GM23338 (cell line): Measurements from ENCODE around the gene FANCF. TPM values are rescaled to one million over a fixed set of nuclear protein-coding genes. Genes with fewer than 3 reads are reported as not detected.
A peak's percentile ranks its signal among the peaks of the same experiment; 100 is the strongest.

Source experiments
- ATAC-seq: fragments of 200-7000 bp; cut with Tn5 transposase; 3 replicates; pipeline ENCODE4 v1.9.1; 2020
- DNase-seq: peaks from one replicate; pipeline ENCODE4 v3.0.0-alpha.2; 2015; ENCODE audit warnings: low spot score
- H2AFZ ChIP-seq: fragments of 200-600 bp; sonication (generic); 2 replicates; pipeline ENCODE4 v1.8.0; 2016; ENCODE audit warnings: antibody characterized with exemption, mild to moderate bottlenecking, moderate library complexity
- H3F3A ChIP-seq: fragments of 200-600 bp; sonication (generic); replicated peaks from 2 replicates; pipeline ENCODE4 v1.8.0; 2017; ENCODE audit warnings: antibody characterized with exemption, mixed run types, low read depth
- H3K27ac ChIP-seq: fragments of 200-600 bp; sonication (generic); 2 replicates; pipeline ENCODE4 v1.6.1; 2016; ENCODE audit warnings: low read depth
- H3K27me3 ChIP-seq: fragments of 200-600 bp; sonication (generic); 2 replicates; pipeline ENCODE4 v1.8.0; 2016; ENCODE audit warnings: mild to moderate bottlenecking, mixed run types, moderate library complexity; ENCODE audit not compliant: insufficient read depth
- H3K36me3 ChIP-seq: fragments of 200-600 bp; sonication (generic); 2 replicates; pipeline ENCODE4 v1.8.0; 2016; ENCODE audit warnings: mild to moderate bottlenecking; ENCODE audit not compliant: insufficient read depth
- H3K4me1 ChIP-seq: fragments of 200-600 bp; sonication (generic); 2 replicates; pipeline ENCODE4 v1.8.0; 2016; ENCODE audit warnings: mild to moderate bottlenecking, moderate library complexity; ENCODE audit not compliant: insufficient read depth
- H3K4me2 ChIP-seq: fragments of 200-600 bp; sonication (generic); 2 replicates; pipeline ENCODE4 v1.7.1; 2017; ENCODE audit warnings: mixed run types
- H3K4me3 ChIP-seq: fragments of 200-600 bp; sonication (generic); 2 replicates; pipeline ENCODE4 v1.6.1; 2016; ENCODE audit warnings: mixed run types
- H3K79me2 ChIP-seq: fragments of 200-600 bp; sonication (generic); replicated peaks from 2 replicates; pipeline ENCODE4 v1.8.0; 2017; ENCODE audit warnings: mild to moderate bottlenecking; ENCODE audit not compliant: insufficient read depth
- H3K9me2 ChIP-seq: fragments of 200-600 bp; sonication (generic); 2 replicates; pipeline ENCODE4 v1.8.0; 2017; ENCODE audit not compliant: insufficient read depth
- H4K20me1 ChIP-seq: fragments of 200-600 bp; sonication (generic); replicated peaks from 2 replicates; pipeline ENCODE4 v1.8.0; 2017; ENCODE audit warnings: mild to moderate bottlenecking; ENCODE audit not compliant: insufficient read depth
- H3K27ac Mint-ChIP-seq: 2 replicates; pipeline ENCODE4 v1.8.0; 2020; ENCODE audit warnings: inconsistent platforms, mild to moderate bottlenecking, moderate library complexity, mixed read lengths
- H3K27me3 Mint-ChIP-seq: 3 replicates; pipeline ENCODE4 v1.8.0; 2022; ENCODE audit warnings: low read depth, mild to moderate bottlenecking, moderate library complexity, mixed read lengths, inconsistent platforms; ENCODE audit not compliant: insufficient read depth, poor library complexity
- H3K36me3 Mint-ChIP-seq: 3 replicates; pipeline ENCODE4 v1.8.0; 2021; ENCODE audit warnings: low read depth, mild to moderate bottlenecking, inconsistent platforms, moderate library complexity, mixed read lengths
- H3K4me1 Mint-ChIP-seq: 3 replicates; pipeline ENCODE4 v1.8.0; 2020; ENCODE audit warnings: mild to moderate bottlenecking, inconsistent platforms, mixed read lengths
- H3K4me3 Mint-ChIP-seq: 3 replicates; pipeline ENCODE4 v1.8.0; 2021; ENCODE audit warnings: moderate library complexity, mild to moderate bottlenecking, inconsistent platforms, mixed read lengths
- H3K9me3 Mint-ChIP-seq: 3 replicates; pipeline ENCODE4 v1.8.0; 2020; ENCODE audit warnings: moderate library complexity, mild to moderate bottlenecking, inconsistent platforms, mixed read lengths
- CREB1 ChIP-seq: fragments of 250-450 bp; sonication (Bioruptor Pico); IDR thresholded peaks from 2 replicates; pipeline ENCODE4 v1.5.0; 2020; ENCODE audit warnings: low read depth, mild to moderate bottlenecking, moderate library complexity
- EZH2 ChIP-seq: fragments of 200-600 bp; sonication (generic); IDR thresholded peaks from one replicate; pipeline ENCODE4 v1.8.0; 2017; ENCODE audit warnings: antibody characterized with exemption, mild to moderate bottlenecking, low read depth; ENCODE audit not compliant: unreplicated experiment
- EZH2phosphoT487 ChIP-seq: fragments of 200-600 bp; sonication (generic); IDR thresholded peaks from one replicate; pipeline ENCODE4 v1.8.1; 2018; ENCODE audit warnings: antibody characterized with exemption; ENCODE audit not compliant: unreplicated experiment
- JUNB ChIP-seq: IDR thresholded peaks from one replicate; pipeline ENCODE4 v1.6.1; 2016; ENCODE audit warnings: antibody characterized with exemption; ENCODE audit not compliant: unreplicated experiment
- NANOG ChIP-seq: IDR thresholded peaks from 2 replicates; pipeline ENCODE4 v1.6.1; 2016; ENCODE audit warnings: antibody characterized with exemption, borderline replicate concordance
- POLR2AphosphoS5 ChIP-seq: IDR thresholded peaks from 2 replicates; pipeline ENCODE4 v1.6.1; 2016; ENCODE audit warnings: antibody characterized with exemption, low read depth
- STAT1 ChIP-seq: IDR thresholded peaks from one replicate; pipeline ENCODE4 v1.6.1; 2016; ENCODE audit warnings: antibody characterized with exemption; ENCODE audit not compliant: unreplicated experiment
- ZNF114 ChIP-seq: fragments of 250-450 bp; sonication (Bioruptor Pico); IDR thresholded peaks from 2 replicates; pipeline ENCODE4 v1.5.0; 2020; ENCODE audit warnings: mild to moderate bottlenecking, moderate library complexity
- ZNF331 ChIP-seq: fragments of 250-450 bp; sonication (Bioruptor Pico); IDR thresholded peaks from 2 replicates; pipeline ENCODE4 v1.5.0; 2020; ENCODE audit warnings: low read depth, mild to moderate bottlenecking, moderate library complexity
- polyA plus RNA-seq: library from polyadenylated mRNA; unstranded; fragments of >200 nt; fragmentation: Nextera tagmentation; extraction: Ambion mirVana; gene quantifications from 2 replicates; pipeline ENCODE4 v1.2.1, GENCODE V29; 2016
- total RNA-seq: library from RNA; depleted of rRNA; stranded (reverse); fragments of >200 nt; shearing (Covaris generic); gene quantifications from 2 replicates; pipeline ENCODE4 v1.2.3, GENCODE V29; 2014
- TF ChIP-seq, protein P1 (sequence below): IDR thresholded peaks from one replicate; pipeline ENCODE4 v1.6.1; 2018; ENCODE audit warnings: antibody characterized with exemption; ENCODE audit not compliant: unreplicated experiment
- TF ChIP-seq, protein P2 (sequence below): IDR thresholded peaks from 2 replicates; pipeline ENCODE4 v1.6.1; 2016; ENCODE audit warnings: antibody characterized with exemption
- TF ChIP-seq, protein P3 (sequence below), 2 experiments: fragments of 200-600 bp in 1 of 2; sonication (generic) in 1 of 2; conservative IDR thresholded peaks; 2 replicates each; pipeline versions ENCODE4 v1.5.1 to v1.6.1; 2016 to 2017; ENCODE audit warnings: antibody characterized with exemption in 2 of 2, low read depth in 2 of 2, mild to moderate bottlenecking in 2 of 2, moderate library complexity in 1 of 2
- TF ChIP-seq, protein P4 (sequence below): fragments of 250-450 bp; sonication (Bioruptor Pico); IDR thresholded peaks from 2 replicates; pipeline ENCODE4 v1.5.0; 2020; ENCODE audit warnings: mild to moderate bottlenecking, moderate library complexity

The FANCF gene
- total and polyA plus RNA-seq, 2 experiments from 2014 or later: 17.0 to 31.8 TPM

DNA sequence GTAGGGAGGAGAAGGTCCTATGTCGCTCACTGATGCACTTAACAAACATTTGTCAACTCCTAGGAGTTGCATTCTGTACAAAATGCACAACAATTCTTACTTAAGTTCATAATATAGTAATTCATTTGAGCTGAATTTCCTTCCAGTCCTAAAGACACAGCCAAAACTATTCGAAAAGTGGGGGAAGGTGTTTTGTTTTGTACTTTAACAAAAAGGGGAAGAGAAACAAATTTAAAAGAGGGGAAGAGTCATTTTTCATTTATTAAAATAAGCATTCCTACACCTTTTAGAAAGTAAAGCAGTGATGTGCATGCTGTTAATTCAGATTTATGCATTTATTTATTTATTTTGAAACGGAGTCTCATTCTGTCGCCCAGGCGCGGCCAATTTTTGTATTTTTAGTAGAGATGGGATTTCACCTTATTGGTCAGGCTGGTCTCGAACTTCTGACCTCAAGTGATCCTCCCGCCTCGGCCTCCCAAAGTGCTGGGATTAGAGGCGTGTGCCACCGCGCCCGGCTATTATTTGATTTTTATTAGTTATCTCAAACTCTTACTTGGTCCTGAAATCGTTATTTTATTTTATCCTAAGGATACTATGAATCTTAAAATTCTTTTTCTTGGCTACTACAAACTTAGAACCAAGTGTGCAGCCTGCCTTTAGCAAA lies 1.1 kb upstream of the FANCF start:
- Histone ChIP-seq H4K20me1 (no peaks in the 10 kb centered on the region; the same call in 1 of the 2 replicates), H3K27me3 (no peaks in the 10 kb centered on the region), H3F3A (0 out of 2 replicates have a peak, but pooled peaks cover 5% of the 10 kb centered on the region), H3K36me3 (no peaks in the 10 kb centered on the region), H3K4me1 (peaks cover 21% of the 10 kb centered on the region), H3K27ac (peak overlapping the region; percentile 75; the same call in 1 of the 2 replicates), H3K4me3 (peak overlapping the region; percentile 67), H3K4me2 (peak overlapping the region; percentile 71), H3K79me2 (peaks cover 28% of the 10 kb centered on the region), H2AFZ (no peak overlapping the region), H3K9me2 (no peaks in the 10 kb centered on the region)
- peaks cover 4% of the 10 kb centered on the region for H3K36me3 Mint-ChIP-seq
- no peak for ATAC-seq
- H3K27ac Mint-ChIP-seq: no peak overlapping the region
- H3K9me3 Mint-ChIP-seq: no peaks in the 10 kb centered on the region
- no peak for TF ChIP-seq EZH2phosphoT487
- no peak for TF ChIP-seq JUNB
- TF ChIP-seq EZH2: no peak
- no peak for TF ChIP-seq ZNF114
- TF ChIP-seq, protein P1, sequence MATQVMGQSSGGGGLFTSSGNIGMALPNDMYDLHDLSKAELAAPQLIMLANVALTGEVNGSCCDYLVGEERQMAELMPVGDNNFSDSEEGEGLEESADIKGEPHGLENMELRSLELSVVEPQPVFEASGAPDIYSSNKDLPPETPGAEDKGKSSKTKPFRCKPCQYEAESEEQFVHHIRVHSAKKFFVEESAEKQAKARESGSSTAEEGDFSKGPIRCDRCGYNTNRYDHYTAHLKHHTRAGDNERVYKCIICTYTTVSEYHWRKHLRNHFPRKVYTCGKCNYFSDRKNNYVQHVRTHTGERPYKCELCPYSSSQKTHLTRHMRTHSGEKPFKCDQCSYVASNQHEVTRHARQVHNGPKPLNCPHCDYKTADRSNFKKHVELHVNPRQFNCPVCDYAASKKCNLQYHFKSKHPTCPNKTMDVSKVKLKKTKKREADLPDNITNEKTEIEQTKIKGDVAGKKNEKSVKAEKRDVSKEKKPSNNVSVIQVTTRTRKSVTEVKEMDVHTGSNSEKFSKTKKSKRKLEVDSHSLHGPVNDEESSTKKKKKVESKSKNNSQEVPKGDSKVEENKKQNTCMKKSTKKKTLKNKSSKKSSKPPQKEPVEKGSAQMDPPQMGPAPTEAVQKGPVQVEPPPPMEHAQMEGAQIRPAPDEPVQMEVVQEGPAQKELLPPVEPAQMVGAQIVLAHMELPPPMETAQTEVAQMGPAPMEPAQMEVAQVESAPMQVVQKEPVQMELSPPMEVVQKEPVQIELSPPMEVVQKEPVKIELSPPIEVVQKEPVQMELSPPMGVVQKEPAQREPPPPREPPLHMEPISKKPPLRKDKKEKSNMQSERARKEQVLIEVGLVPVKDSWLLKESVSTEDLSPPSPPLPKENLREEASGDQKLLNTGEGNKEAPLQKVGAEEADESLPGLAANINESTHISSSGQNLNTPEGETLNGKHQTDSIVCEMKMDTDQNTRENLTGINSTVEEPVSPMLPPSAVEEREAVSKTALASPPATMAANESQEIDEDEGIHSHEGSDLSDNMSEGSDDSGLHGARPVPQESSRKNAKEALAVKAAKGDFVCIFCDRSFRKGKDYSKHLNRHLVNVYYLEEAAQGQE: no peak
- no peak for TF ChIP-seq ZNF331 (CRISPR knock-in tag)
- no peak for TF ChIP-seq NANOG
- no peak for TF ChIP-seq CREB1 (CRISPR knock-in tag)
- TF ChIP-seq, protein P2, sequence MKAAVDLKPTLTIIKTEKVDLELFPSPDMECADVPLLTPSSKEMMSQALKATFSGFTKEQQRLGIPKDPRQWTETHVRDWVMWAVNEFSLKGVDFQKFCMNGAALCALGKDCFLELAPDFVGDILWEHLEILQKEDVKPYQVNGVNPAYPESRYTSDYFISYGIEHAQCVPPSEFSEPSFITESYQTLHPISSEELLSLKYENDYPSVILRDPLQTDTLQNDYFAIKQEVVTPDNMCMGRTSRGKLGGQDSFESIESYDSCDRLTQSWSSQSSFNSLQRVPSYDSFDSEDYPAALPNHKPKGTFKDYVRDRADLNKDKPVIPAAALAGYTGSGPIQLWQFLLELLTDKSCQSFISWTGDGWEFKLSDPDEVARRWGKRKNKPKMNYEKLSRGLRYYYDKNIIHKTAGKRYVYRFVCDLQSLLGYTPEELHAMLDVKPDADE: no peak
- TF ChIP-seq, protein P3, sequence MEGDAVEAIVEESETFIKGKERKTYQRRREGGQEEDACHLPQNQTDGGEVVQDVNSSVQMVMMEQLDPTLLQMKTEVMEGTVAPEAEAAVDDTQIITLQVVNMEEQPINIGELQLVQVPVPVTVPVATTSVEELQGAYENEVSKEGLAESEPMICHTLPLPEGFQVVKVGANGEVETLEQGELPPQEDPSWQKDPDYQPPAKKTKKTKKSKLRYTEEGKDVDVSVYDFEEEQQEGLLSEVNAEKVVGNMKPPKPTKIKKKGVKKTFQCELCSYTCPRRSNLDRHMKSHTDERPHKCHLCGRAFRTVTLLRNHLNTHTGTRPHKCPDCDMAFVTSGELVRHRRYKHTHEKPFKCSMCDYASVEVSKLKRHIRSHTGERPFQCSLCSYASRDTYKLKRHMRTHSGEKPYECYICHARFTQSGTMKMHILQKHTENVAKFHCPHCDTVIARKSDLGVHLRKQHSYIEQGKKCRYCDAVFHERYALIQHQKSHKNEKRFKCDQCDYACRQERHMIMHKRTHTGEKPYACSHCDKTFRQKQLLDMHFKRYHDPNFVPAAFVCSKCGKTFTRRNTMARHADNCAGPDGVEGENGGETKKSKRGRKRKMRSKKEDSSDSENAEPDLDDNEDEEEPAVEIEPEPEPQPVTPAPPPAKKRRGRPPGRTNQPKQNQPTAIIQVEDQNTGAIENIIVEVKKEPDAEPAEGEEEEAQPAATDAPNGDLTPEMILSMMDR (conservative IDR thresholded peaks at IDR 0.05; ENCODE audit: low read depth in 2 of 2): no peak
- TF ChIP-seq, protein P4, sequence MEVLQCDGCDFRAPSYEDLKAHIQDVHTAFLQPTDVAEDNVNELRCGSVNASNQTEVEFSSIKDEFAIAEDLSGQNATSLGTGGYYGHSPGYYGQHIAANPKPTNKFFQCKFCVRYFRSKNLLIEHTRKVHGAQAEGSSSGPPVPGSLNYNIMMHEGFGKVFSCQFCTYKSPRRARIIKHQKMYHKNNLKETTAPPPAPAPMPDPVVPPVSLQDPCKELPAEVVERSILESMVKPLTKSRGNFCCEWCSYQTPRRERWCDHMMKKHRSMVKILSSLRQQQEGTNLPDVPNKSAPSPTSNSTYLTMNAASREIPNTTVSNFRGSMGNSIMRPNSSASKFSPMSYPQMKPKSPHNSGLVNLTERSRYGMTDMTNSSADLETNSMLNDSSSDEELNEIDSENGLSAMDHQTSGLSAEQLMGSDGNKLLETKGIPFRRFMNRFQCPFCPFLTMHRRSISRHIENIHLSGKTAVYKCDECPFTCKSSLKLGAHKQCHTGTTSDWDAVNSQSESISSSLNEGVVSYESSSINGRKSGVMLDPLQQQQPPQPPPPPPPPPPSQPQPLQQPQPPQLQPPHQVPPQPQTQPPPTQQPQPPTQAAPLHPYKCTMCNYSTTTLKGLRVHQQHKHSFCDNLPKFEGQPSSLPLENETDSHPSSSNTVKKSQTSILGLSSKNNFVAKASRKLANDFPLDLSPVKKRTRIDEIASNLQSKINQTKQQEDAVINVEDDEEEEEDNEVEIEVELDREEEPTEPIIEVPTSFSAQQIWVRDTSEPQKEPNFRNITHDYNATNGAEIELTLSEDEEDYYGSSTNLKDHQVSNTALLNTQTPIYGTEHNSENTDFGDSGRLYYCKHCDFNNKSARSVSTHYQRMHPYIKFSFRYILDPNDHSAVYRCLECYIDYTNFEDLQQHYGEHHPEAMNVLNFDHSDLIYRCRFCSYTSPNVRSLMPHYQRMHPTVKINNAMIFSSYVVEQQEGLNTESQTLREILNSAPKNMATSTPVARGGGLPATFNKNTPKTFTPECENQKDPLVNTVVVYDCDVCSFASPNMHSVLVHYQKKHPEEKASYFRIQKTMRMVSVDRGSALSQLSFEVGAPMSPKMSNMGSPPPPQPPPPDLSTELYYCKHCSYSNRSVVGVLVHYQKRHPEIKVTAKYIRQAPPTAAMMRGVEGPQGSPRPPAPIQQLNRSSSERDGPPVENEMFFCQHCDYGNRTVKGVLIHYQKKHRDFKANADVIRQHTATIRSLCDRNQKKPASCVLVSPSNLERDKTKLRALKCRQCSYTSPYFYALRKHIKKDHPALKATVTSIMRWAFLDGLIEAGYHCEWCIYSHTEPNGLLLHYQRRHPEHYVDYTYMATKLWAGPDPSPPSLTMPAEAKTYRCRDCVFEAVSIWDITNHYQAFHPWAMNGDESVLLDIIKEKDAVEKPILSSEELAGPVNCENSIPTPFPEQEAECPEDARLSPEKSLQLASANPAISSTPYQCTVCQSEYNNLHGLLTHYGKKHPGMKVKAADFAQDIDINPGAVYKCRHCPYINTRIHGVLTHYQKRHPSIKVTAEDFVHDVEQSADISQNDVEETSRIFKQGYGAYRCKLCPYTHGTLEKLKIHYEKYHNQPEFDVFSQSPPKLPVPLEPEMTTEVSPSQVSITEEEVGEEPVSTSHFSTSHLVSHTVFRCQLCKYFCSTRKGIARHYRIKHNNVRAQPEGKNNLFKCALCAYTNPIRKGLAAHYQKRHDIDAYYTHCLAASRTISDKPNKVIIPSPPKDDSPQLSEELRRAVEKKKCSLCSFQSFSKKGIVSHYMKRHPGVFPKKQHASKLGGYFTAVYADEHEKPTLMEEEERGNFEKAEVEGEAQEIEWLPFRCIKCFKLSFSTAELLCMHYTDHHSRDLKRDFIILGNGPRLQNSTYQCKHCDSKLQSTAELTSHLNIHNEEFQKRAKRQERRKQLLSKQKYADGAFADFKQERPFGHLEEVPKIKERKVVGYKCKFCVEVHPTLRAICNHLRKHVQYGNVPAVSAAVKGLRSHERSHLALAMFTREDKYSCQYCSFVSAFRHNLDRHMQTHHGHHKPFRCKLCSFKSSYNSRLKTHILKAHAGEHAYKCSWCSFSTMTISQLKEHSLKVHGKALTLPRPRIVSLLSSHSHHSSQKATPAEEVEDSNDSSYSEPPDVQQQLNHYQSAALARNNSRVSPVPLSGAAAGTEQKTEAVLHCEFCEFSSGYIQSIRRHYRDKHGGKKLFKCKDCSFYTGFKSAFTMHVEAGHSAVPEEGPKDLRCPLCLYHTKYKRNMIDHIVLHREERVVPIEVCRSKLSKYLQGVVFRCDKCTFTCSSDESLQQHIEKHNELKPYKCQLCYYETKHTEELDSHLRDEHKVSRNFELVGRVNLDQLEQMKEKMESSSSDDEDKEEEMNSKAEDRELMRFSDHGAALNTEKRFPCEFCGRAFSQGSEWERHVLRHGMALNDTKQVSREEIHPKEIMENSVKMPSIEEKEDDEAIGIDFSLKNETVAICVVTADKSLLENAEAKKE (CRISPR knock-in tag): no peak
- TF ChIP-seq STAT1: no peak
- TF ChIP-seq POLR2AphosphoS5: no peak
- no peak for DNase-seq
- no peaks in the 10 kb centered on the region for H3K27me3 Mint-ChIP-seq
- H3K4me1 Mint-ChIP-seq: peaks cover 18% of the 10 kb centered on the region; the same call in 2 of the 3 replicates
- H3K4me3 Mint-ChIP-seq: peak overlapping the region; percentile 96
